ENCODE measurements around the gene SENP3. TPM values are rescaled to one million over a fixed set of nuclear protein-coding genes. Genes with fewer than 3 reads are reported as not detected.

Gene SENP3
- total and polyA plus RNA-seq, 3 donors from 2014 or later, result 77.4 to 108 (median 83.5) TPM

GRCh38 chr17:7569571-7569970 is 7.9 kb downstream of the SENP3 start:
- H3K9me3 ChIP-seq, result no peaks in the 10 kb centered on the region

GRCh38 chr17:7570351-7570750 is 8.6 kb downstream of the SENP3 start:
- no peaks in the 10 kb centered on the region for H3K27me3 ChIP-seq
- intact Hi-C loops (cut with DNase I; ENCODE audit: low total_unique reads), result no loop called here
- H3K4me3 ChIP-seq, result no peak overlapping the region
- 94 to 98% methylated on average over 10 of the region's 10 CpGs for WGBS, 2 donors
- no peak overlapping the region for H3K27ac ChIP-seq
- H3K4me1 ChIP-seq, result peaks cover 17% of the 10 kb centered on the region
- DNase-seq, result no peak
- H3K9me3 ChIP-seq, result no peaks in the 10 kb centered on the region
- TF ChIP-seq CTCF (IDR thresholded peaks at IDR 0.05) (no peak), POLR2A (IDR thresholded peaks at IDR 0.05) (no peak)
- no peaks in the 10 kb centered on the region for H3K36me3 ChIP-seq (ENCODE audit: low read depth, missing control alignments)

More at GRCh38 chr17:7569571-7569970, 7.9 kb downstream of the SENP3 start:
- Histone ChIP-seq H3K36me3 (ENCODE audit: low read depth, missing control alignments) (no peaks in the 10 kb centered on the region), H3K4me3 (no peak overlapping the region), H3K27me3 (no peaks in the 10 kb centered on the region), H3K4me1 (peaks cover 12% of the 10 kb centered on the region), H3K27ac (no peak overlapping the region)
- intact Hi-C loops (cut with DNase I; ENCODE audit: low total_unique reads), result loop anchor here (10.0 kb wide), 1 partner anchor 215 kb away; the partner anchor contains the start of genes KCTD11 and TMEM95
- 76 to 86% methylated on average over 5 of the region's 5 CpGs for WGBS, 2 donors
- DNase-seq, result no peak
- TF ChIP-seq POLR2A (IDR thresholded peaks at IDR 0.05) (no peak), CTCF (IDR thresholded peaks at IDR 0.05) (no peak)

GRCh38 chr17:7572338-7572587 is 10.5 kb downstream of the SENP3 start:
- Histone ChIP-seq H3K9me3 (no peaks in the 10 kb centered on the region), H3K4me1 (peaks cover 17% of the 10 kb centered on the region), H3K4me3 (peak overlapping the region; percentile 100), H3K36me3 (ENCODE audit: low read depth, missing control alignments) (no peaks in the 10 kb centered on the region), H3K27me3 (no peaks in the 10 kb centered on the region), H3K27ac (peak overlapping the region; percentile 66 to 93)
- TF ChIP-seq POLR2A (IDR thresholded peaks at IDR 0.05) (no peak), CTCF (IDR thresholded peaks at IDR 0.05) (no peak)
- WGBS, 2 donors, result 0 to 3% methylated on average over 4 to 11 of the region's 11 CpGs
- intact Hi-C loops (cut with DNase I; ENCODE audit: low total_unique reads), result no loop called here
- DNase-seq, result no peak

- TF ChIP-seq CTCF (IDR thresholded peaks at IDR 0.05) (peak in 1 of 3 experiments; percentile 15), POLR2A (IDR thresholded peaks at IDR 0.05) (peak; percentile 89)
- peaks cover 17% of the 10 kb centered on the region for H3K4me1 ChIP-seq
- no peaks in the 10 kb centered on the region for H3K27me3 ChIP-seq
- H3K4me3 ChIP-seq, result peak overlapping the region; percentile 100
- 1% methylated on average over 39 to 68 of the region's 73 CpGs for WGBS, 2 donors
- H3K27ac ChIP-seq, result peak overlapping the region; percentile 99
- no peaks in the 10 kb centered on the region for H3K36me3 ChIP-seq (ENCODE audit: low read depth, missing control alignments)
- H3K9me3 ChIP-seq, result no peaks in the 10 kb centered on the region
- DNase-seq, result peak; percentile 100
- intact Hi-C loops (cut with DNase I; ENCODE audit: low total_unique reads), result no loop called here
These were observed 11.0 kb downstream of the SENP3 start for GRCh38 chr17:7572588-7573323.

Data from testis (tissue), 3 donors.